GM18502 (cell line): ENCODE data around the gene EZR.

Experiments
- ATAC-seq: cut with Tn5 transposase; IDR thresholded peaks from one replicate; pipeline ENCODE4 v1.9.1; 2021; ENCODE audit warnings: mild to moderate bottlenecking; ENCODE audit not compliant: unreplicated experiment, poor library complexity

Gene EZR

DNA sequence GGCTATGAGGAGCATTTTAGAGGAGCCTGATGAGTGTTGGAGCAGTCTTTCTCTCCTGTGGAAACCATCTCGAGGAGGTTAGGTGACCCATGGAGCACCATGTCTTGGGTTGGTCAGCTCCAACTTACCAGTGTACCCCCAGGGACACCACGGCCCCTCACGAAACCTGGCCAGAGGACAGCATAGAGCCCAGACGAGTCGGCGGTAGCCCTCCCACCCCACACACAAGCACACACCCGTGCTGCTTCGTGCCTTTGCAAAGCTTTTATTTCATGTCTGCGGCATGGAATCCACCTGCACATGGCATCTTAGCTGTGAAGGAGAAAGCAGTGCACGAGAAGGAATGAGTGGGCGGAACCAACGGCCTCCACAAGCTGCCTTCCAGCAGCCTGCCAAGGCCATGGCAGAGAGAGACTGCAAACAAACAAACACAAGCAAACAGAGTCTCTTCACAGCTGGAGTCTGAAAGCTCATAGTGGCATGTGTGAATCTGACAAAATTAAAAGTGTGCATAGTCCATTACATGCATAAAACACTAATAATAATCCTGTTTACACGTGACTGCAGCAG, 53.6 kb downstream of the EZR start:
- no peak for ATAC-seq

- no peak for ATAC-seq
Observed at GRCh38 chr6:158764926-158765325, 54.2 kb downstream of the EZR start.

DNA sequence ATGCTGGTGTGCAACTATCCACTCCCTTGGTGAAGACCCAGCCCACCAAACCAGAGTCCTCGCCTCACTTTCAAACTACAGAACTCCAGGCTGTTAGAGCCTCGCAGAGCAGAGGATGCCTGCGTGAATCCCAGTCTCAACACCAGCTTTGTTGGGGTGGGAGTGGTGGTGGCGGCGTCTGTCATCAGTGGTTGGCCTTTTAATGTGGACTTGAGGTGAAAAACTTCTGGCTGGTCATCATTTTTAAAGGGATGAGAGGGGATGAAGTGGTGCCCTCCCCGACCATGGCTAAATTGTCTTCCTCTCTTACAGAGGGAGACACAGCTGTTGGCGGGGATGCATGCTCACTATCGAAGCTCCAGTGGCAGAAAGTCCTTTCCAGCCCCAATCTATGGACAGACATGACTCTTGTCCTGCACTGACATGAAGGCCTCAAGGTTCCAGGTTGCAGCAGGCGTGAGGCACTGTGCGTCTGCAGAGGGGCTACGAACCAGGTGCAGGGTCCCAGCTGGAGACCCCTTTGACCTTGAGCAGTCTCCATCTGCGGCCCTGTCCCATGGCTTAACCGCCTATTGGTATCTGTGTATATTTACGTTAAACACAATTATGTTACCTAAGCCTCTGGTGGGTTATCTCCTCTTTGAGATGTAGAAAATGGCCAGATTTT, 54.9 kb downstream of the EZR start:
- ATAC-seq, result no peak

GRCh38 chr6:158763434-158764182, 55.6 kb downstream of the EZR start:
- no peak for ATAC-seq

- ATAC-seq, result no peak
Observed at GRCh38 chr6:158762787-158763433, 56.3 kb downstream of the EZR start.

DNA sequence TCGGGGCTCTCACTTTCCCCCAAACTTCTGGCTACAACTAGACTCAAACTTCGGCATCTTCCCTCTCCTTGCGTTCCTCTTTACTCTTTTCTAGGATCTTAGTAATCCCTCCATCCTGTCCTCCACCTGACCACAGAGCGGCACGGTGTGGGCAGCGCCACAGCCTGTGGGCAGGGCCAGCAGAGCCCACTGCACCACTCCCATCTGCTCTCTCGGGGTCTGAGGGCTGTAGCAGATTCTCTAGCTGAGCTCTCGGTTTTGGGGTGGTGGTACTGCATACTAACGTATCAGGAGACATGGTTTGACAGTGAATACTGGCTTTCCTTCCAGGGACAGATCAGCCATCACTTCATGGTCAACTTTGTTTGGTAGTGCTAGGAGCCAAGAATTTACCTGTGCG, 57.4 kb downstream of the EZR start:
- no peak for ATAC-seq

GRCh38 chr6:158760618-158761250, 58.4 kb downstream of the EZR start:
- no peak for ATAC-seq

DNA sequence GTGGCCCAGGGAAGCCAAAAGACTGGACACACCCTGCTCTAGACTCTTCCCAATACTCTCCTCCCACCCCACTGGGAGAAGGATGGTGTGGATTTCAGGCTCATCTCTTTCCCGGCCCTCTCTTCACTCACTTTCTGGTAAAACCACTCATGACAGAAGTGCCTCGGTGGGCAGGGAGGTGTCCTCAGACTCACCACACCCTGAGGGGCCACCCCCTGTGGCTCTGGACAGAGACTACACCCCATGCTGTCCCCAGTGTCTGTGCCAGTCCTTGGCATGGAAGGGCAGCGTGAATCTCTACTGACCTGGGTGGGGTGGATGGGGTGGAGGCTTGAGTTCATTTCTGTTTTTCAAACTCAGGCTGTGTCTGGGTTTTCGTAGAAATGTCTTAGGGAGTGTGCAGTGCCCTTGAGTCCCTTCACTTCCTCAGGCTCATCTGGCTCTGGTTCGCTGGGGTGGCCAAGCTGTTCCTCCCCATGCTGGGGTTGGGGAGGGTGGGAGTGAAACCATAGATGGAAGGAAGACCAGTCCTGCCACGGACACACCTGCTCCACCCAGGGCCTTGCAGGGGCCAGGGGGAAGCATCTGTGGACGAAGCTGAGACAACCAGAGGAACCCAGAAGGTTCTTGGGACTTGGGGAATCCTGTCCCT, 59.1 kb downstream of the EZR start:
- ATAC-seq, result no peak

- no peak for ATAC-seq
Observed at GRCh38 chr6:158758941-158759479, 60.2 kb downstream of the EZR start.

DNA sequence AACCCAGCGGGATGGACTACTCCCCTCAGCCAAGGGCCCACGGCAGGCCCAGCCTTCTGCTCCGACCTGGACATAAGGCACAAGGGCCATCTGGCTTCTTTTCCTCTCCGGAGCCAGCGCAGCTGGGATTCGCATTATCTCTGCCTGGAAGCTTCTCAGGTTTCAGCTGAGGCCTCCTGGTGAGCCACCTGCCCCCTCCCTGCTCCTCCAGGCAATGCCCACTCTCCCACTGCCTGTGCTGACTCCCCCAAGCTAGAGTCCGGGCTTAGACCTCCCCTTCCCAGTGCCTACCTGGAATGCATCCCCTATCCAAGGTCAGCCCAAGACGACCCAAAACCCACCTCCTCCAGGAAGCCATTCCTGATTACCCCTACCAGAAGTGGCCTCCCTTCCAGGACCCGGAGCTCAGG, 60.7 kb downstream of the EZR start:
- no peak for ATAC-seq

DNA sequence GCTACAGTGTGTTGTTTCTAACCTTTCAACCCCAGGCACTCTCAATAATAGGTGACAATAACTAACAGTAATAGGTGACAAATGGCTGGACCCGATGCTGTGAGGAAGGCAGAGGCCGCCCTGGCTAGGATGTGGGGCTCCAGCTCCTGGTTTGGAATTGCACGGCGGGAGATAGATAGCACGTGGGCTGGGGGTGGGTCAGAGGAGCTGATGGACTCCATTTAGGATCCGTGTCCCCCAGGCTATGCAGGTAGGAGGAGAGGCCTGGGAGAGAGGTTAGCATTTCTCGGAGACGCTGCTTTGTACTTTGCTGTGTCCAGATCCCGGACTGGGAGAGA, 61.4 kb downstream of the EZR start:
- ATAC-seq, result no peak

GRCh38 chr6:158756977-158757752, 62.0 kb downstream of the EZR start:
- no peak for ATAC-seq

- ATAC-seq, result no peak
Observed at GRCh38 chr6:158756126-158756525, 63.0 kb downstream of the EZR start.

GRCh38 chr6:158755636-158756035, 63.5 kb downstream of the EZR start:
- ATAC-seq, result no peak

DNA sequence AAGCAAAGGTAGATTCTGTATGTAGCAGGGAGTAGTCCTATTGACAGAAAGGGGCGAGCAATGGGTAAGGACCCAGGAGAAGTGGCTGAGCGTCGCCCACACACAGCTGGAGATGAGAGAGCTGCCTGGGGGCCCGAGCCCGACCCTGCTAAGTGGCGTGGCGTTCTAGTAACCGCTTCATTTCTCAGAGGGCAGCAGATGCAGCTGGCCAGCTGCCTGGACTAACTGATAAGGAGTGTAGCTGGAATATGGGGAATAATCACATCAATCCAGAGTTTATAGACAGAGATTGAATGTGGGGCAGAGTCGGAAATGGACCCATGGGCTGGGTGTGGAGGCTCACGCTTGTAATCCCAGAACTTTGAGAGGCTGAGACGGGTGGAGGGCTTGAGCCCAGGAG, 64.4 kb downstream of the EZR start:
- ATAC-seq, result no peak

DNA sequence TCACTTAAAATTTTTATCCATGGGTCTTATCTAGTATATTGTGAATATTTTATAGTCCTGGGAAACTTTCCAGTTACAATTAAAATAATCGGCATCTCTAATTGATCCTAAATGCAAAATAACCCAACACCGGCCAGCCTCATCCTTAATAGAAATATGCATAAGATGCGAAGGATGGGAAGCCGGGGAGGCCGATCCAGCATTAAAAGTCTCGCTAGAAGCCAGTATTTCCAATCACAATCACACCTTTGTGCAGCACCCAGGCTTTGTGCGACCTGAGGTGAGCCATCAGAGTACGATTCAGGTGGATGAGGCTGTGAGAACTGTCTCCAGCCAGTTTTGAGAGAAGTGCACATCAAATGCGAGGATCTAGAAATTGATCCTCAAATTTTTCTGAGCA, 65.4 kb downstream of the EZR start:
- no peak for ATAC-seq

DNA sequence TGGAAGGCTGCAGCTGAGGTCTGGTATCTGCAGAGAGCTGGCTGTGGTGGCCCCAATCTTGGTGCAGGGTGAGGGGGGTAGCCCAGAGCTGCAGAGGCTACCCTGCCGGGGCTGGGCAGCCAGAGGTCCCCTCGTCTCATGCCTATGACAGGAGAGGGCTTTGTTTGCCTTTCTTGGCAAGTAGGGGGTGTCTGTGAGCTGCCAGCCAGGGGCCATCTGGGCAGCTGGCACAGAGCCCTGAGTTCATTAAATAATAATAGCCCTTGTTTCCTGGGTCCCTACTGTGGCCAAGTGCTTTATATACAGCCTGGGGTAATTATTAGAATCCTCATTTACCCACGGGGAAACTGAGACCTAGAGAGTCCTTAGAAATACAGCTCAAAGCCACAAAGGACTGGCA, 66.6 kb downstream of the EZR start:
- no peak for ATAC-seq

DNA sequence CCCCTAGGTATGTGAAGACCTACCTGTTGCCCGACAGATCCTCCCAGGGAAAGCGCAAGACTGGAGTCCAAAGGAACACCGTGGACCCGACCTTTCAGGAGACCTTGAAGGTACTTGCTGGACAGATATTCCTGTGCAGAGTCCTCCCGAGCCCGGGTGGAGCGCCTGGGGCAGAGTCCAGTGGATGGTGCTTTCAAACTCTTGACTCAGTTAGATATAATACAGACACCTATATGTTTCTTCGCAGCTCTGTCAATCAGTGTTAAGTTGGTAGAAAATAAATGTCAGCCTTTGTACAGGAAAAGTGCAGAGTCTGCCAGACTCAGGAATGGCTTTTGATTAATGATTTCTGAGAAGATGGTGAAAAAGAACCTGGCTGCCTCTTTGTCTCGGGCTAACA, 67.2 kb downstream of the EZR start:
- ATAC-seq, result no peak

GRCh38 chr6:158751224-158751623, 67.9 kb downstream of the EZR start:
- ATAC-seq, result no peak
